HG02981 (cell line): ENCODE measurements around the gene ZBTB20.
"Not testable (repeated sequence)": the region's sequence is repeated elsewhere in the genome, so short reads cannot be mapped to it uniquely, and the experiment has no call there.

Source experiments
- ATAC-seq: cut with Tn5 transposase; IDR thresholded peaks from one replicate; pipeline ENCODE4 v1.9.1; 2021; ENCODE audit warnings: mild to moderate bottlenecking, moderate library complexity; ENCODE audit not compliant: unreplicated experiment

Gene ZBTB20

GRCh38 chr3:114691871-114692270, 455.2 kb downstream of the ZBTB20 start:
- ATAC-seq: no peak

GRCh38 chr3:114690911-114691310, 456.2 kb downstream of the ZBTB20 start:
- ATAC-seq: no peak

GRCh38 chr3:114687151-114687550, 459.9 kb downstream of the ZBTB20 start:
- no peak for ATAC-seq

GRCh38 chr3:114686621-114687020, 460.5 kb downstream of the ZBTB20 start:
- no peak for ATAC-seq

GRCh38 chr3:114685161-114685560, 461.9 kb downstream of the ZBTB20 start:
- ATAC-seq: no peak

GRCh38 chr3:114680299-114680698, 466.8 kb downstream of the ZBTB20 start:
- ATAC-seq: no peak

- not testable (repeated sequence) for ATAC-seq
Measured at GRCh38 chr3:114679773-114680172, 467.3 kb downstream of the ZBTB20 start.

GRCh38 chr3:114675104-114675503, 472.0 kb downstream of the ZBTB20 start:
- no peak for ATAC-seq

GRCh38 chr3:114674036-114674435, 473.1 kb downstream of the ZBTB20 start:
- no peak for ATAC-seq

- ATAC-seq: no peak
Measured at GRCh38 chr3:114673481-114673880, 473.6 kb downstream of the ZBTB20 start.

- no peak for ATAC-seq
Measured at GRCh38 chr3:114672692-114673447, 474.2 kb downstream of the ZBTB20 start.

GRCh38 chr3:114671741-114672510, 475.2 kb downstream of the ZBTB20 start:
- no peak for ATAC-seq

GRCh38 chr3:114669614-114670013, 477.5 kb downstream of the ZBTB20 start:
- no peak for ATAC-seq

GRCh38 chr3:114668099-114668498, 479.0 kb downstream of the ZBTB20 start:
- no peak for ATAC-seq

- ATAC-seq: no peak
Measured at GRCh38 chr3:114666623-114667022, 480.5 kb downstream of the ZBTB20 start.

GRCh38 chr3:114664006-114664405, 483.1 kb downstream of the ZBTB20 start:
- no peak for ATAC-seq

GRCh38 chr3:114660808-114661207, 486.3 kb downstream of the ZBTB20 start:
- ATAC-seq: no peak

GRCh38 chr3:114660124-114660523, 487.0 kb downstream of the ZBTB20 start:
- no peak for ATAC-seq

- ATAC-seq: no peak
Measured at GRCh38 chr3:114659109-114660061, 487.7 kb downstream of the ZBTB20 start.

- ATAC-seq: no peak
Measured at GRCh38 chr3:114651555-114651954, 495.5 kb downstream of the ZBTB20 start.

- no peak for ATAC-seq
Measured at GRCh38 chr3:114650808-114651207, 496.3 kb downstream of the ZBTB20 start.
